ENCODE results near the gene PRKCA.

PRKCA gene

GRCh38 chr17:66369830-66370229, 67.4 kb downstream of the PRKCA start:
- Histone ChIP-seq H3K27ac (ENCODE audit: low read length) (no peak overlapping the region), H3K4me3 (ENCODE audit: low read length in 2 of 2) (no peak overlapping the region), H3K9me3 (ENCODE audit: control insufficient read depth in 2 of 2, low read length in 2 of 2) (no peaks in the 10 kb centered on the region), H3K4me1 (ENCODE audit: control insufficient read depth, insufficient read depth, low read length) (no peaks in the 10 kb centered on the region), H3K27me3 (ENCODE audit: control insufficient read depth in 1 of 2, insufficient read depth in 2 of 2, low read length in 2 of 2) (no peaks in the 10 kb centered on the region), H3K36me3 (ENCODE audit: control insufficient read depth in 2 of 2, insufficient read depth in 2 of 2, low read length in 2 of 2) (no peaks in the 10 kb centered on the region), H3K9ac (ENCODE audit: low read length in 2 of 2) (no peak overlapping the region)

- H3K27me3 ChIP-seq (ENCODE audit: control insufficient read depth in 1 of 2, insufficient read depth in 2 of 2, low read length in 2 of 2): no peaks in the 10 kb centered on the region
- H3K4me3 ChIP-seq (ENCODE audit: low read length in 2 of 2): no peak overlapping the region
- no peaks in the 10 kb centered on the region for H3K36me3 ChIP-seq (ENCODE audit: control insufficient read depth in 2 of 2, insufficient read depth in 2 of 2, low read length in 2 of 2)
- peaks cover 4% of the 10 kb centered on the region for H3K4me1 ChIP-seq (ENCODE audit: control insufficient read depth, insufficient read depth, low read length)
- H3K27ac ChIP-seq (ENCODE audit: low read length): no peak overlapping the region
- H3K9me3 ChIP-seq (ENCODE audit: control insufficient read depth in 2 of 2, low read length in 2 of 2): no peaks in the 10 kb centered on the region
- no peak overlapping the region for H3K9ac ChIP-seq (ENCODE audit: low read length in 2 of 2)
Measured at GRCh38 chr17:66371561-66371960, 69.1 kb downstream of the PRKCA start.

DNA sequence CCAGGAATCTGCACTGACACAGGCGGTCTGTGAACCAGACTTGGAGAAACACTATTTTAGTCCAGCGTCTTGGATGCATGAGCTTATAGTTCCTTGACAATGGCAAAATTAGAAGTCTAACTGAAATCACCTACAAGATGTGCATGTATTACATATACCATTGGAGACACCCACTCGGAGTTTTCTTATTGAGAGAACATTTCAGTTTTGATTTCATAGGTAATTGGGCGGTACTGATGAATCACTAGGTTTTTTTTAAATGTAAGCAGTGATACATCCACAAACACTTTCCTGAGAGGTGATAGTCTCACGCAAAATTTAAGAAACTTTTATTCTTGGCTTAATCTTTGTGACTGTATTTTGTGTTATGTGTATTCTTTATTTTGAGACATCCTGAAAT, 69.8 kb downstream of the PRKCA start:
- H3K27ac ChIP-seq (ENCODE audit: low read length): no peak overlapping the region
- H3K4me1 ChIP-seq (ENCODE audit: control insufficient read depth, insufficient read depth, low read length): peaks cover 4% of the 10 kb centered on the region
- H3K4me3 ChIP-seq (ENCODE audit: low read length in 2 of 2): no peak overlapping the region
- H3K36me3 ChIP-seq (ENCODE audit: control insufficient read depth in 2 of 2, insufficient read depth in 2 of 2, low read length in 2 of 2): no peaks in the 10 kb centered on the region
- no peak overlapping the region for H3K9ac ChIP-seq (ENCODE audit: low read length in 2 of 2)
- no peaks in the 10 kb centered on the region for H3K27me3 ChIP-seq (ENCODE audit: control insufficient read depth in 1 of 2, insufficient read depth in 2 of 2, low read length in 2 of 2)
- H3K9me3 ChIP-seq (ENCODE audit: control insufficient read depth in 2 of 2, low read length in 2 of 2): no peaks in the 10 kb centered on the region

DNA sequence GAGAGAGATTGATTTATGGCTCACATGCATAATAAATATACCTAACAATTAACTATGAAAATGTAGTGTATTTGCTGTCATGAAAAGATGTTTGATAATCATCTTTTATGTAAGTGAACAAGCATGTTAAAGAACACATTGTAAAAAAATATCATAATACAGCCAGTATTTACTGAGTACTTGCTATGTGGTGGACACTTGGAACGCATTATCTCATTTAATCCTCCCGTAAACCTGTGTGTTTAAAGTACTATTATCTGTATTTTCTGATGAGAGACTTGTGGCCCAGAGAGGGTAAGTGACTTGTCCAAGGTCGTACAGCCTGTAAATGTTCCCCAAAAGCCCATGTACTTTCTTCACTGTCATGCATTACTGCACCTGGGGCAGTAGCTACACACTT, 70.7 kb downstream of the PRKCA start:
- Histone ChIP-seq H3K9ac (ENCODE audit: low read length in 2 of 2) (no peak overlapping the region), H3K9me3 (ENCODE audit: control insufficient read depth in 2 of 2, low read length in 2 of 2) (no peaks in the 10 kb centered on the region), H3K4me1 (ENCODE audit: control insufficient read depth, insufficient read depth, low read length) (peaks cover 4% of the 10 kb centered on the region), H3K36me3 (ENCODE audit: control insufficient read depth in 2 of 2, insufficient read depth in 2 of 2, low read length in 2 of 2) (no peaks in the 10 kb centered on the region), H3K27me3 (ENCODE audit: control insufficient read depth in 1 of 2, insufficient read depth in 2 of 2, low read length in 2 of 2) (no peaks in the 10 kb centered on the region), H3K4me3 (ENCODE audit: low read length in 2 of 2) (no peak overlapping the region), H3K27ac (ENCODE audit: low read length) (no peak overlapping the region)

DNA sequence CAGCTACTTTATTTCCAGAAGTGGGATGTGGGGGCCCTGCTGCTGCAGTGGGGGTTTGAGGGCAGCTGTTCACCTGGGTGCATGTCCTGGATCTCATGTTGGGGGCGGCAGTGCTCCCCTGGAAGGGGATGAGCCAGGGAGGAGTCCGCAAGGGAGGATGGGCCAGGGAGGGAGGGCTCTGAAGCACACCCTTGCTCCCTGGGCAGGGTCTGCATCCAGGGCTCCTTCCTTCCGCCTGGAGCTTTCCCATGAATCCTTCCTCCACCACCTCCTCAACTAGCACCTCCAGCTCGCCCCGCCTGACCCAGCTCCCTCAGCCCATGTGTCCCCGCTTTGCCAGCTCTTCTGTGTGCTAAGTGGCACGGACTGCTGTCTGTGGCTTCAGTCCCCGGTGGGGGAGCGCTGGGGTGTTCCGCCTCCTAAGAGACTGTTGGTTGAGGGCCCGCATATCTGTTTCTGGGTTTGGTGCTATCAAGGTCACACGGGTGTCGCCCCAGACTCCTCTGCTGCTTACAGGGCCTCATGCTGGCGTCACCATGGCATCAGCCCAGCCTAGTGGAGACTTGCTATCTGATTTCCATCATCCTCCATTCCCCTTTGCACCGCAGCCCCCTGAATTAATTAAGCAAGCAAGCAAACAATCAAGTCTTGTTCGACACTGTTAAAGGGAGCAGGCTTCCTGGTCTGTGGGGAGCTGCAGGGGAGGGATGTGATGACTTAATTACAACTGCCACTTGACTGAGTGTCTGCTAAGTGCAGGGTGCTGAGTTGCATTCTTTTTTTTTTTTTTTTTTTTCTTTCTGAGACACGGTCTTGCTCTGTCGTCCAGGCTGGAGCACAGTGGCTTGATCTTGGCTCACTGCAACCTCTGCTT, 71.8 kb downstream of the PRKCA start:
- Histone ChIP-seq H3K9ac (ENCODE audit: low read length in 2 of 2) (no peak overlapping the region), H3K27ac (ENCODE audit: low read length) (no peak overlapping the region)

DNA sequence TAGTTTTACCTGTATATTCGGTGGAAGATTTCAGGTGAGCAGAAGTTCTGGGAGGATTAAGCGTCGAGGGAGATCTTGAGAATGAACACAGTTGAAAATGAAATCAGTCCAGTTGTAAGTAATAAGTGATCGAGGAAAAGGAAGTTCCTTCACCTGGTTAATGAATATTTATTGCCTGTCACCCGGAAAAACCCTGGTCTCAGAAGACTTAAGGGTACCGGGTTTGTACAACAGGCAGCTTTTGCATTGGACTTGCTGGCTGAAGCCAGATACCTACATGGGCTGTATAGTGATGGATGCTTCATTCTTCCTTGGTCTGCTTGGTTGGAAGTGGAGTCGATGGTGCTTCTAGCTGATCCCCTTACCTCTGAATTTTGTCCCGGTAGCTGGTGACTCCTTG, 72.7 kb downstream of the PRKCA start:
- no peak overlapping the region for H3K9ac ChIP-seq (ENCODE audit: low read length in 2 of 2)
- H3K4me1 ChIP-seq (ENCODE audit: control insufficient read depth, insufficient read depth, low read length): peaks cover 4% of the 10 kb centered on the region
- no peaks in the 10 kb centered on the region for H3K9me3 ChIP-seq (ENCODE audit: control insufficient read depth in 2 of 2, low read length in 2 of 2)
- H3K4me3 ChIP-seq (ENCODE audit: low read length in 2 of 2): no peak overlapping the region
- no peak overlapping the region for H3K27ac ChIP-seq (ENCODE audit: low read length)
- no peaks in the 10 kb centered on the region for H3K27me3 ChIP-seq (ENCODE audit: control insufficient read depth in 1 of 2, insufficient read depth in 2 of 2, low read length in 2 of 2)
- H3K36me3 ChIP-seq (ENCODE audit: control insufficient read depth in 2 of 2, insufficient read depth in 2 of 2, low read length in 2 of 2): no peaks in the 10 kb centered on the region

More for the DNA sequence above, 71.8 kb downstream of the PRKCA start:
- Histone ChIP-seq H3K36me3 (ENCODE audit: control insufficient read depth in 2 of 2, insufficient read depth in 2 of 2, low read length in 2 of 2) (no peaks in the 10 kb centered on the region), H3K9me3 (ENCODE audit: control insufficient read depth in 2 of 2, low read length in 2 of 2) (no peaks in the 10 kb centered on the region), H3K4me3 (ENCODE audit: low read length in 2 of 2) (no peak overlapping the region), H3K27me3 (ENCODE audit: control insufficient read depth in 1 of 2, insufficient read depth in 2 of 2, low read length in 2 of 2) (no peaks in the 10 kb centered on the region), H3K4me1 (ENCODE audit: control insufficient read depth, insufficient read depth, low read length) (peaks cover 4% of the 10 kb centered on the region)

- Histone ChIP-seq H3K9ac (ENCODE audit: low read length in 2 of 2) (no peak overlapping the region), H3K4me1 (ENCODE audit: control insufficient read depth, insufficient read depth, low read length) (peaks cover 4% of the 10 kb centered on the region), H3K9me3 (ENCODE audit: control insufficient read depth in 2 of 2, low read length in 2 of 2) (no peaks in the 10 kb centered on the region), H3K27me3 (ENCODE audit: control insufficient read depth in 1 of 2, insufficient read depth in 2 of 2, low read length in 2 of 2) (no peaks in the 10 kb centered on the region), H3K4me3 (ENCODE audit: low read length in 2 of 2) (no peak overlapping the region), H3K27ac (ENCODE audit: low read length) (no peak overlapping the region), H3K36me3 (ENCODE audit: control insufficient read depth in 2 of 2, insufficient read depth in 2 of 2, low read length in 2 of 2) (no peaks in the 10 kb centered on the region)
Measured at GRCh38 chr17:66378296-66378695, 75.9 kb downstream of the PRKCA start.

DNA sequence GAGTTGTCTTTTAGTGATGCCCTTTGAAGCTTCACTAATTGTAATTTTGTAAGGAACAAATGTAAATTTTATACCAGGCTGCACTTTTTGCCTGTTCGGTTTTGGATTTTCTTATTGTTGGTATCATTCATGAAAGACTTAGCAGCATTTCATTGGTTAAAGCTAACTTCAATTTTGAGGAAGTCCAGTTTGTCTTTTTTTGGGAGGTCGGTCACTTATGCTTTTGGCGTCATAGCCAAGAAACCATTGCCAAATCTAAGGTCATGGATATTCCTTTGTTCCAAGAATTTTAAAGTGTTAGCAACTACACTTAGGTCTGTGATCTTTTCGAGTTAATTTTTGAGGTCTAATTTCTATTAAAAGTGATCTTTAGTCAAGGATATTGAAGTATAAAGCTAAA, 77.1 kb downstream of the PRKCA start:
- no peak overlapping the region for H3K27ac ChIP-seq (ENCODE audit: low read length)
- H3K9ac ChIP-seq (ENCODE audit: low read length in 2 of 2): no peak overlapping the region
- H3K9me3 ChIP-seq (ENCODE audit: control insufficient read depth in 2 of 2, low read length in 2 of 2): no peaks in the 10 kb centered on the region
- H3K4me1 ChIP-seq (ENCODE audit: control insufficient read depth, insufficient read depth, low read length): peaks cover 4% of the 10 kb centered on the region
- H3K4me3 ChIP-seq (ENCODE audit: low read length in 2 of 2): no peak overlapping the region
- H3K36me3 ChIP-seq (ENCODE audit: control insufficient read depth in 2 of 2, insufficient read depth in 2 of 2, low read length in 2 of 2): no peaks in the 10 kb centered on the region
- H3K27me3 ChIP-seq (ENCODE audit: control insufficient read depth in 1 of 2, insufficient read depth in 2 of 2, low read length in 2 of 2): no peaks in the 10 kb centered on the region

DNA sequence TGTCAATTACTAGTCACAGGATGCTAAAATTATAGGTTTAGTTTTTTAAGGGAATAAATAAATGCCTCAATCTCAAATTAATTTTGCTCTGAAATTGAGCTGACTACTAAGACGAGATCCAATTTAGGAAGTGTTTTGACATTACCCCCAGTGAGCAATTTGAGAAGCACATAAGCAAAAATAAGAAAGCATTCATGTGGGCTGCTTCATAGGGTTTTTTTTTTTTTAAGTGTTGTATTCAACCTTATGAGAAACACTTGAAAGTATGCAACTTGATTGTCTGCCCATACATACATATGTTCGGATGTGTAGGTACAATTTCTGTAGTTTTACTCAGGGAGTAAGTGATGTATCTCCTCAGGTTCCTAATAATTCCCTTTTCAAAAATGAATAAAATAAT, 77.6 kb downstream of the PRKCA start:
- Histone ChIP-seq H3K9me3 (ENCODE audit: control insufficient read depth in 2 of 2, low read length in 2 of 2) (no peaks in the 10 kb centered on the region), H3K9ac (ENCODE audit: low read length in 2 of 2) (no peak overlapping the region), H3K27ac (ENCODE audit: low read length) (no peak overlapping the region), H3K4me3 (ENCODE audit: low read length in 2 of 2) (no peak overlapping the region), H3K4me1 (ENCODE audit: control insufficient read depth, insufficient read depth, low read length) (peaks cover 4% of the 10 kb centered on the region), H3K27me3 (ENCODE audit: control insufficient read depth in 1 of 2, insufficient read depth in 2 of 2, low read length in 2 of 2) (no peaks in the 10 kb centered on the region), H3K36me3 (ENCODE audit: control insufficient read depth in 2 of 2, insufficient read depth in 2 of 2, low read length in 2 of 2) (no peaks in the 10 kb centered on the region)

- Histone ChIP-seq H3K36me3 (ENCODE audit: control insufficient read depth in 2 of 2, insufficient read depth in 2 of 2, low read length in 2 of 2) (no peaks in the 10 kb centered on the region), H3K27ac (ENCODE audit: low read length) (no peak overlapping the region), H3K4me1 (ENCODE audit: control insufficient read depth, insufficient read depth, low read length) (no peaks in the 10 kb centered on the region), H3K4me3 (ENCODE audit: low read length in 2 of 2) (no peak overlapping the region), H3K27me3 (ENCODE audit: control insufficient read depth in 1 of 2, insufficient read depth in 2 of 2, low read length in 2 of 2) (no peaks in the 10 kb centered on the region), H3K9ac (ENCODE audit: low read length in 2 of 2) (no peak overlapping the region), H3K9me3 (ENCODE audit: control insufficient read depth in 2 of 2, low read length in 2 of 2) (no peaks in the 10 kb centered on the region)
Measured at GRCh38 chr17:66381701-66382362, 79.4 kb downstream of the PRKCA start.

DNA sequence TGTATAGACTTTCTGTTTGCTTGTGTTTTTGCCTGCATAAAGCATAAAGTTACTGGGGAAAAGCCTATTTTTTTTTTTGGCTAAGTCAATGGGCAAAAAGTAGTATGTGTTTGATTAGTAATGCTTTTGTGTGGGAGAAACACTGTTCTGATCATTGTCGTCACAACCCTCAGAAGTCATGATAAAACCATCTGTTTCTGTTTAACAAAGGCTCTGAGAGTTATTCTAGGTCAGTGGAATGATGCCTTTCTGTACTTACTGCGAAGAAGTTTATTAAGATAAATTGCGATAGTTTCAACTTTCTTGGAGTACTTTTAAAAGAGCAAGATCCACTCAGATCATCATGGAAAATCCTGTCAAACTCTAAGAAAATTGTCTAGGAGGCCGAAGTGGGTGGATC, 80.9 kb downstream of the PRKCA start:
- no peaks in the 10 kb centered on the region for H3K9me3 ChIP-seq (ENCODE audit: control insufficient read depth in 2 of 2, low read length in 2 of 2)
- H3K27ac ChIP-seq (ENCODE audit: low read length): no peak overlapping the region
- no peaks in the 10 kb centered on the region for H3K27me3 ChIP-seq (ENCODE audit: control insufficient read depth in 1 of 2, insufficient read depth in 2 of 2, low read length in 2 of 2)
- H3K4me3 ChIP-seq (ENCODE audit: low read length in 2 of 2): no peak overlapping the region
- no peaks in the 10 kb centered on the region for H3K4me1 ChIP-seq (ENCODE audit: control insufficient read depth, insufficient read depth, low read length)
- no peaks in the 10 kb centered on the region for H3K36me3 ChIP-seq (ENCODE audit: control insufficient read depth in 2 of 2, insufficient read depth in 2 of 2, low read length in 2 of 2)
- H3K9ac ChIP-seq (ENCODE audit: low read length in 2 of 2): no peak overlapping the region
